Ishikawa (cell line): ENCODE data around the gene PYGO1.

ENCODE experiments used
- CEBPB ChIP-seq: IDR thresholded peaks from 2 replicates; pipeline ENCODE4 v1.6.1; 2012
- EGR1 ChIP-seq: IDR thresholded peaks from 2 replicates; pipeline ENCODE4 v1.6.1; 2012
- EP300 ChIP-seq: IDR thresholded peaks from 2 replicates; pipeline ENCODE4 v1.6.1; 2012; ENCODE audit warnings: borderline replicate concordance
- REST ChIP-seq: IDR thresholded peaks from 2 replicates; pipeline ENCODE4 v1.6.1; 2012; ENCODE audit warnings: low read depth, mild to moderate bottlenecking
- TF ChIP-seq, protein P1 (sequence below): IDR thresholded peaks from 2 replicates; pipeline ENCODE4 v1.6.1; 2012

DNA sequence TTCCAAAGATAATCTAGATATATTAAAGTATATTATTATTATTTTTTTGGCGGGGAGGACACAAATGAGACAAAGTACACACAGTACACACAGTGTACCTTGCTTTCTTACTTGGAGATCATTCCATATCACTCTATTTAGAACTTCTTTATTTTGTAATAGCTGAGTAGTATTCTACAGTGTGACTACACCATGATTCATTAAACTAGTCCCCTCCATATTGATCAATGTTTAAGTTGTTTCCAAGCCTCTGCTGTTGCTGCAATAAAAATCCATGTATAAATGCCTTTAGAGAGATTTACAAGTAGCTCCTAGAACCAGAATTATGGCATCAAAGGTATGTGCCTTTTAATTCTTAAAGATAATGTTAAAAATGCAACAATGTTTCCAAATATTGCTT lies 38.8 kb downstream of the PYGO1 start:
- TF ChIP-seq CEBPB = no peak
- TF ChIP-seq, protein P1, sequence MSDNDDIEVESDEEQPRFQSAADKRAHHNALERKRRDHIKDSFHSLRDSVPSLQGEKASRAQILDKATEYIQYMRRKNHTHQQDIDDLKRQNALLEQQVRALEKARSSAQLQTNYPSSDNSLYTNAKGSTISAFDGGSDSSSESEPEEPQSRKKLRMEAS = no peak
- TF ChIP-seq REST = no peak
- TF ChIP-seq EGR1 = no peak
- TF ChIP-seq EP300 = no peak
